ENCODE data around the gene GMCL2. TPM values are rescaled to one million over a fixed set of nuclear protein-coding genes. Genes with fewer than 3 reads are reported as not detected.

GMCL2 gene
- polyA plus RNA-seq, 1 of the 3 experiments (the other 2 are of a cell fraction) = not detected

DNA sequence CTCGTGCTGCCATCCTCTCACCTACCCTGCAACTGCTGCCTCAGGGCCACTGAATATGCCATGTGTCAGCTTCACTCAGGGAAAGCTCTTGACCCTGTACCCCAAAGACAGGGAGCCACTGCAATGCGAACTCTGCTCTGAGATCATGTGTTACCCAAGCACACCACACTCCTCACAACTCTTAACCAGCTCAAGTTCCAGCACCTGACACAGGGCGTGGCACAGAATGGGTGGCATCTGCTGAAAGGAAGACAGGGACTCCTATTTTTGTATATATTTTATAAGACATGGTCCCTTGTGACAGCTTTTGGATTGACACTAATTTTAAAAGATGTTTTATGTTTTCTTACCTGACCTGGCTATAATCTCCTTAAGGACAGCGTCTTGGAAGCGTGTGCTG lies 34.7 kb upstream of the GMCL2 start:
- H3K27me3 ChIP-seq (ENCODE audit: insufficient read depth) = no peaks in the 10 kb centered on the region
- H2AFZ ChIP-seq (ENCODE audit: low read depth) = no peak overlapping the region
- no peak overlapping the region for H3K27ac ChIP-seq (ENCODE audit: low read depth in 2 of 2, low read length in 1 of 2)
- no peak overlapping the region for H3K4me3 ChIP-seq (ENCODE audit: low read depth in 2 of 2, low read length in 1 of 2)
- DNase-seq = no peak
- 0 out of 2 replicates have a peak, but pooled peaks cover under 1% of the 10 kb centered on the region for H3K79me2 ChIP-seq (ENCODE audit: insufficient read depth)
- WGBS (ENCODE audit: low lambda C conversion rate) = 99% methylated on average over 4 of the region's 5 CpGs
- H3K4me1 ChIP-seq (ENCODE audit: control insufficient read depth in 1 of 2, insufficient read depth in 2 of 2, low read depth in 1 of 2, low read length in 1 of 2) = no peaks in the 10 kb centered on the region; a peak in 1 of 4 replicates
- POLR2A ChIA-PET = interaction anchor here (1.2 to 1.6 kb wide), 2 partner anchors 9 to 167 kb away, joined by 3 to 4 read pairs; no protein-coding TSS in a partner anchor
- H3K9ac ChIP-seq = no peak overlapping the region
- H3F3A ChIP-seq (replicated peaks; ENCODE audit: insufficient read depth) = peaks cover 15% of the 10 kb centered on the region
- H3K36me3 ChIP-seq (replicated peaks in 1 of 2; ENCODE audit: control insufficient read depth in 1 of 2, insufficient read depth in 2 of 2, low read length in 1 of 2) = peaks cover 6 to 11% of the 10 kb centered on the region in 2 experiments
- H3K4me2 ChIP-seq = no peak overlapping the region
- TF ChIP-seq POLR2AphosphoS5 (IDR thresholded peaks at IDR 0.05; ENCODE audit: low read depth, low read length) (no peak), EP300 (IDR thresholded peaks at IDR 0.05; ENCODE audit: borderline replicate concordance in 1 of 2, low read depth in 1 of 2, low read length in 1 of 2) (no peak)
- TF ChIP-seq, protein P1, sequence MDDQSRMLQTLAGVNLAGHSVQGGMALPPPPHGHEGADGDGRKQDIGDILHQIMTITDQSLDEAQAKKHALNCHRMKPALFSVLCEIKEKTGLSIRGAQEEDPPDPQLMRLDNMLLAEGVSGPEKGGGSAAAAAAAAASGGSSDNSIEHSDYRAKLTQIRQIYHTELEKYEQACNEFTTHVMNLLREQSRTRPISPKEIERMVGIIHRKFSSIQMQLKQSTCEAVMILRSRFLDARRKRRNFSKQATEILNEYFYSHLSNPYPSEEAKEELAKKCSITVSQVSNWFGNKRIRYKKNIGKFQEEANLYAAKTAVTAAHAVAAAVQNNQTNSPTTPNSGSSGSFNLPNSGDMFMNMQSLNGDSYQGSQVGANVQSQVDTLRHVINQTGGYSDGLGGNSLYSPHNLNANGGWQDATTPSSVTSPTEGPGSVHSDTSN (IDR thresholded peaks at IDR 0.05) = no peak
- no peaks in the 10 kb centered on the region for H3K9me2 ChIP-seq
- H3K9me3 ChIP-seq = no peaks in the 10 kb centered on the region
- no peaks in the 10 kb centered on the region for H4K20me1 ChIP-seq (ENCODE audit: insufficient read depth)
- CTCF ChIA-PET = interaction anchor here (1.4 kb wide), 1 partner anchor 10 kb away, joined by 4 read pairs; no protein-coding TSS in a partner anchor

DNA sequence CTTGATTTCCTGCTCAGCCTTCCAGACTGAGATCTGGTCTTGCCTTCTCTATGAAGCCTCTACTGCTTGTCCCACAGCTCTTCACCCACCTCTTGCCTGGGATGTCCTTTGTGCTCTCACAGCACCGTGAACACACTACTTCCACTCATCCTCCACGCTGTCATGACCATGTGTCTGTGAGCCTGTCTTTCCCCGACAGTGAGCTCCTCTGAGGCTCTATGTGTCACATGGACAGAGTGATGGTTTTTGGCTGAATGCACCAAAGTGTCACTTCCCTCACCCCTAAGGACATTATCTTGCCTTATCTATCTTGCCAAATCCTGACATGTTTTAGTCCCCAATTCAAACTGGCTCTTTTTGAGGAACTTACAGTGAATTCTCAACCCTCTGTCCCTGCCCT lies 34.1 kb upstream of the GMCL2 start:
- no peak overlapping the region for H3K9ac ChIP-seq
- H2AFZ ChIP-seq (ENCODE audit: low read depth) = no peak overlapping the region
- no peaks in the 10 kb centered on the region for H3K27me3 ChIP-seq (ENCODE audit: insufficient read depth)
- H3K4me3 ChIP-seq (ENCODE audit: low read depth in 2 of 2, low read length in 1 of 2) = no peak overlapping the region
- peaks cover 8 to 17% of the 10 kb centered on the region in 2 experiments for H3K36me3 ChIP-seq (replicated peaks in 1 of 2; ENCODE audit: control insufficient read depth in 1 of 2, insufficient read depth in 2 of 2, low read length in 1 of 2)
- ChIA-PET CTCF (interaction anchor here (1.4 kb wide), 1 partner anchor 10 kb away, joined by 4 read pairs; no protein-coding TSS in a partner anchor), POLR2A (interaction anchor here (1.2 to 1.6 kb wide), 2 partner anchors 9 to 168 kb away, joined by 3 to 4 read pairs; no protein-coding TSS in a partner anchor)
- DNase-seq = no peak
- no peaks in the 10 kb centered on the region for H3K9me2 ChIP-seq
- 82% methylated on average over 3 of the region's 3 CpGs for WGBS (ENCODE audit: low lambda C conversion rate)
- no peaks in the 10 kb centered on the region for H3K9me3 ChIP-seq
- H3F3A ChIP-seq (replicated peaks; ENCODE audit: insufficient read depth) = peaks cover 15% of the 10 kb centered on the region
- H3K79me2 ChIP-seq (ENCODE audit: insufficient read depth) = 0 out of 2 replicates have a peak, but pooled peaks cover 4% of the 10 kb centered on the region
- no peak overlapping the region for H3K4me2 ChIP-seq
- no peak overlapping the region for H3K27ac ChIP-seq (ENCODE audit: low read depth in 2 of 2, low read length in 1 of 2)
- H4K20me1 ChIP-seq (ENCODE audit: insufficient read depth) = no peaks in the 10 kb centered on the region
- TF ChIP-seq NRF1 (IDR thresholded peaks at IDR 0.05; ENCODE audit: low read depth, low read length) (no peak), GABPA (IDR thresholded peaks at IDR 0.05; ENCODE audit: low read depth) (no peak), CHD2 (IDR thresholded peaks at IDR 0.05; ENCODE audit: low read length, partially characterized antibody) (no peak), SIN3A (IDR thresholded peaks at IDR 0.05; ENCODE audit: borderline replicate concordance, low read depth, low read length) (no peak), EZH2phosphoT487 (IDR thresholded peaks at IDR 0.05; ENCODE audit: borderline replicate concordance, low read depth) (no peak), GATA2 (CRISPR knock-in tag; IDR thresholded peaks at IDR 0.05) (no peak), YY1 (IDR thresholded peaks at IDR 0.05; ENCODE audit: low read depth) (no peak), RFX5 (IDR thresholded peaks at IDR 0.05; ENCODE audit: low read length) (no peak), ELF1 (IDR thresholded peaks at IDR 0.05) (no peak), JUND (IDR thresholded peaks at IDR 0.05) (no peak)
- TF ChIP-seq, protein P2, sequence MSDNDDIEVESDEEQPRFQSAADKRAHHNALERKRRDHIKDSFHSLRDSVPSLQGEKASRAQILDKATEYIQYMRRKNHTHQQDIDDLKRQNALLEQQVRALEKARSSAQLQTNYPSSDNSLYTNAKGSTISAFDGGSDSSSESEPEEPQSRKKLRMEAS (IDR thresholded peaks at IDR 0.05; ENCODE audit: low read depth) = no peak
- TF ChIP-seq, protein P3, sequence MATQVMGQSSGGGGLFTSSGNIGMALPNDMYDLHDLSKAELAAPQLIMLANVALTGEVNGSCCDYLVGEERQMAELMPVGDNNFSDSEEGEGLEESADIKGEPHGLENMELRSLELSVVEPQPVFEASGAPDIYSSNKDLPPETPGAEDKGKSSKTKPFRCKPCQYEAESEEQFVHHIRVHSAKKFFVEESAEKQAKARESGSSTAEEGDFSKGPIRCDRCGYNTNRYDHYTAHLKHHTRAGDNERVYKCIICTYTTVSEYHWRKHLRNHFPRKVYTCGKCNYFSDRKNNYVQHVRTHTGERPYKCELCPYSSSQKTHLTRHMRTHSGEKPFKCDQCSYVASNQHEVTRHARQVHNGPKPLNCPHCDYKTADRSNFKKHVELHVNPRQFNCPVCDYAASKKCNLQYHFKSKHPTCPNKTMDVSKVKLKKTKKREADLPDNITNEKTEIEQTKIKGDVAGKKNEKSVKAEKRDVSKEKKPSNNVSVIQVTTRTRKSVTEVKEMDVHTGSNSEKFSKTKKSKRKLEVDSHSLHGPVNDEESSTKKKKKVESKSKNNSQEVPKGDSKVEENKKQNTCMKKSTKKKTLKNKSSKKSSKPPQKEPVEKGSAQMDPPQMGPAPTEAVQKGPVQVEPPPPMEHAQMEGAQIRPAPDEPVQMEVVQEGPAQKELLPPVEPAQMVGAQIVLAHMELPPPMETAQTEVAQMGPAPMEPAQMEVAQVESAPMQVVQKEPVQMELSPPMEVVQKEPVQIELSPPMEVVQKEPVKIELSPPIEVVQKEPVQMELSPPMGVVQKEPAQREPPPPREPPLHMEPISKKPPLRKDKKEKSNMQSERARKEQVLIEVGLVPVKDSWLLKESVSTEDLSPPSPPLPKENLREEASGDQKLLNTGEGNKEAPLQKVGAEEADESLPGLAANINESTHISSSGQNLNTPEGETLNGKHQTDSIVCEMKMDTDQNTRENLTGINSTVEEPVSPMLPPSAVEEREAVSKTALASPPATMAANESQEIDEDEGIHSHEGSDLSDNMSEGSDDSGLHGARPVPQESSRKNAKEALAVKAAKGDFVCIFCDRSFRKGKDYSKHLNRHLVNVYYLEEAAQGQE (IDR thresholded peaks at IDR 0.05; ENCODE audit: low read depth, low read length) = no peak
- TF ChIP-seq, protein P4, sequence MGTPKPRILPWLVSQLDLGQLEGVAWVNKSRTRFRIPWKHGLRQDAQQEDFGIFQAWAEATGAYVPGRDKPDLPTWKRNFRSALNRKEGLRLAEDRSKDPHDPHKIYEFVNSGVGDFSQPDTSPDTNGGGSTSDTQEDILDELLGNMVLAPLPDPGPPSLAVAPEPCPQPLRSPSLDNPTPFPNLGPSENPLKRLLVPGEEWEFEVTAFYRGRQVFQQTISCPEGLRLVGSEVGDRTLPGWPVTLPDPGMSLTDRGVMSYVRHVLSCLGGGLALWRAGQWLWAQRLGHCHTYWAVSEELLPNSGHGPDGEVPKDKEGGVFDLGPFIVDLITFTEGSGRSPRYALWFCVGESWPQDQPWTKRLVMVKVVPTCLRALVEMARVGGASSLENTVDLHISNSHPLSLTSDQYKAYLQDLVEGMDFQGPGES (IDR thresholded peaks at IDR 0.05; ENCODE audit: low read depth, low read length) = no peak
- TF ChIP-seq, protein P5, sequence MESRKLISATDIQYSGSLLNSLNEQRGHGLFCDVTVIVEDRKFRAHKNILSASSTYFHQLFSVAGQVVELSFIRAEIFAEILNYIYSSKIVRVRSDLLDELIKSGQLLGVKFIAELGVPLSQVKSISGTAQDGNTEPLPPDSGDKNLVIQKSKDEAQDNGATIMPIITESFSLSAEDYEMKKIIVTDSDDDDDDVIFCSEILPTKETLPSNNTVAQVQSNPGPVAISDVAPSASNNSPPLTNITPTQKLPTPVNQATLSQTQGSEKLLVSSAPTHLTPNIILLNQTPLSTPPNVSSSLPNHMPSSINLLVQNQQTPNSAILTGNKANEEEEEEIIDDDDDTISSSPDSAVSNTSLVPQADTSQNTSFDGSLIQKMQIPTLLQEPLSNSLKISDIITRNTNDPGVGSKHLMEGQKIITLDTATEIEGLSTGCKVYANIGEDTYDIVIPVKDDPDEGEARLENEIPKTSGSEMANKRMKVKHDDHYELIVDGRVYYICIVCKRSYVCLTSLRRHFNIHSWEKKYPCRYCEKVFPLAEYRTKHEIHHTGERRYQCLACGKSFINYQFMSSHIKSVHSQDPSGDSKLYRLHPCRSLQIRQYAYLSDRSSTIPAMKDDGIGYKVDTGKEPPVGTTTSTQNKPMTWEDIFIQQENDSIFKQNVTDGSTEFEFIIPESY (IDR thresholded peaks at IDR 0.05; ENCODE audit: borderline replicate concordance, low read depth) = no peak
- TF ChIP-seq, protein P6, sequence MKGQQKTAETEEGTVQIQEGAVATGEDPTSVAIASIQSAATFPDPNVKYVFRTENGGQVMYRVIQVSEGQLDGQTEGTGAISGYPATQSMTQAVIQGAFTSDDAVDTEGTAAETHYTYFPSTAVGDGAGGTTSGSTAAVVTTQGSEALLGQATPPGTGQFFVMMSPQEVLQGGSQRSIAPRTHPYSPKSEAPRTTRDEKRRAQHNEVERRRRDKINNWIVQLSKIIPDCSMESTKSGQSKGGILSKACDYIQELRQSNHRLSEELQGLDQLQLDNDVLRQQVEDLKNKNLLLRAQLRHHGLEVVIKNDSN (IDR thresholded peaks at IDR 0.05; ENCODE audit: borderline replicate concordance, low read depth) = no peak
- no peaks in the 10 kb centered on the region; a peak in 1 of 4 replicates for H3K4me1 ChIP-seq (ENCODE audit: control insufficient read depth in 1 of 2, insufficient read depth in 2 of 2, low read depth in 1 of 2, low read length in 1 of 2)
